T-helper 17 cell (primary cell): ENCODE measurements around the gene B4GALT1. TPM values are rescaled to one million over a fixed set of nuclear protein-coding genes. Genes with fewer than 3 reads are reported as not detected.

Source experiments
- ATAC-seq: fragments of 150-1000 bp; cut with Tn5 transposase; 2 replicates; pipeline ENCODE4 v1.10.0; 2021; ENCODE audit warnings: mild to moderate bottlenecking, moderate library complexity
- DNase-seq, 3 donors: peaks; one replicate each; pipeline versions ENCODE4 v3.0.0 to v3.0.0-alpha.2; 2020 to 2021
- H3K9me3 ChIP-seq: one replicate; pipeline ENCODE4 v1.7.0; 2013; ENCODE audit warnings: low read length, mild to moderate bottlenecking; ENCODE audit not compliant: control insufficient read depth, poor library complexity, severe bottlenecking
- H3K27ac Mint-ChIP-seq: one replicate; pipeline ENCODE4 v1.8.0; 2022; ENCODE audit warnings: mild to moderate bottlenecking, moderate library complexity, mixed read lengths
- H3K27me3 Mint-ChIP-seq: one replicate; pipeline ENCODE4 v1.8.0; 2022; ENCODE audit warnings: mixed read lengths
- H3K36me3 Mint-ChIP-seq: one replicate; pipeline ENCODE4 v1.8.0; 2022; ENCODE audit warnings: low read depth, mixed read lengths
- H3K4me1 Mint-ChIP-seq: one replicate; pipeline ENCODE4 v1.8.0; 2022; ENCODE audit warnings: mild to moderate bottlenecking, mixed read lengths
- H3K4me3 Mint-ChIP-seq: one replicate; pipeline ENCODE4 v1.8.0; 2022; ENCODE audit warnings: mild to moderate bottlenecking, moderate library complexity, mixed read lengths
- total RNA-seq, 4 donors: library from RNA in 2 of 4; stranded (reverse) in 2 of 4; gene quantifications; one replicate each; pipeline ENCODE4 v1.2.3 and lab custom pipeline; 2022 to 2026

Gene B4GALT1
- total RNA-seq, 2 donors from 2014 or later = 106 to 126 TPM

GRCh38 chr9:33125871-33126823, 41.0 kb downstream of the B4GALT1 start:
- H3K36me3 Mint-ChIP-seq = peaks cover 18% of the 10 kb centered on the region
- H3K4me1 Mint-ChIP-seq = peaks cover 52% of the 10 kb centered on the region
- ATAC-seq (peak; percentile 50), DNase-seq (no peak)
- H3K27me3 Mint-ChIP-seq = no peaks in the 10 kb centered on the region
- no peak overlapping the region for H3K4me3 Mint-ChIP-seq
- H3K27ac Mint-ChIP-seq = peak overlapping the region; percentile 34
- no peaks in the 10 kb centered on the region for H3K9me3 ChIP-seq

GRCh38 chr9:33125461-33125860, 41.7 kb downstream of the B4GALT1 start:
- no peak for DNase-seq
- Mint-ChIP-seq H3K27me3 (no peaks in the 10 kb centered on the region), H3K4me1 (peaks cover 54% of the 10 kb centered on the region), H3K4me3 (no peak overlapping the region), H3K36me3 (peaks cover 16% of the 10 kb centered on the region), H3K27ac (peak overlapping the region; percentile 81)
- H3K9me3 ChIP-seq = no peaks in the 10 kb centered on the region
- ATAC-seq = no peak

- peak overlapping the region; percentile 49 for H3K4me3 Mint-ChIP-seq
- peaks cover 15% of the 10 kb centered on the region for H3K36me3 Mint-ChIP-seq
- peak overlapping the region; percentile 81 for H3K27ac Mint-ChIP-seq
- H3K27me3 Mint-ChIP-seq = no peaks in the 10 kb centered on the region
- DNase-seq (no peak), ATAC-seq (peak; percentile 55)
- H3K4me1 Mint-ChIP-seq = peaks cover 56% of the 10 kb centered on the region
- H3K9me3 ChIP-seq = no peaks in the 10 kb centered on the region
Measured at GRCh38 chr9:33124751-33125381, 42.3 kb downstream of the B4GALT1 start.

- no peak for DNase-seq
- Mint-ChIP-seq H3K4me1 (peaks cover 48% of the 10 kb centered on the region), H3K4me3 (peak overlapping the region; percentile 36), H3K36me3 (peaks cover 9% of the 10 kb centered on the region), H3K27ac (peak overlapping the region; percentile 74), H3K27me3 (no peaks in the 10 kb centered on the region)
- H3K9me3 ChIP-seq = no peaks in the 10 kb centered on the region
- no peak for ATAC-seq
Measured at GRCh38 chr9:33124046-33124445, 43.1 kb downstream of the B4GALT1 start.

GRCh38 chr9:33123407-33124031, 43.6 kb downstream of the B4GALT1 start:
- H3K36me3 Mint-ChIP-seq = peaks cover 9% of the 10 kb centered on the region
- peak overlapping the region; percentile 74 for H3K27ac Mint-ChIP-seq
- no peak for DNase-seq
- no peaks in the 10 kb centered on the region for H3K27me3 Mint-ChIP-seq
- no peaks in the 10 kb centered on the region for H3K9me3 ChIP-seq
- H3K4me3 Mint-ChIP-seq = peak overlapping the region; percentile 36
- H3K4me1 Mint-ChIP-seq = peaks cover 48% of the 10 kb centered on the region
- ATAC-seq = no peak

GRCh38 chr9:33120620-33121019, 46.5 kb downstream of the B4GALT1 start:
- no peak for DNase-seq
- Mint-ChIP-seq H3K36me3 (peaks cover 2% of the 10 kb centered on the region), H3K27me3 (no peaks in the 10 kb centered on the region), H3K4me1 (peaks cover 43% of the 10 kb centered on the region), H3K27ac (peak overlapping the region; percentile 71), H3K4me3 (no peak overlapping the region)
- H3K9me3 ChIP-seq = no peaks in the 10 kb centered on the region
- ATAC-seq = no peak

- H3K27me3 Mint-ChIP-seq = no peaks in the 10 kb centered on the region
- peak; percentile 8 for ATAC-seq
- DNase-seq = no peak
- H3K9me3 ChIP-seq = no peaks in the 10 kb centered on the region
- peak overlapping the region; percentile 56 for H3K4me3 Mint-ChIP-seq
- H3K27ac Mint-ChIP-seq = peak overlapping the region; percentile 88
- peaks cover 31% of the 10 kb centered on the region for H3K4me1 Mint-ChIP-seq
- H3K36me3 Mint-ChIP-seq = peaks cover 6% of the 10 kb centered on the region
Measured at GRCh38 chr9:33117796-33118195, 49.3 kb downstream of the B4GALT1 start.

- Mint-ChIP-seq H3K27ac (peak overlapping the region; percentile 88), H3K27me3 (no peaks in the 10 kb centered on the region), H3K36me3 (peaks cover 6% of the 10 kb centered on the region), H3K4me3 (peak overlapping the region; percentile 19), H3K4me1 (peaks cover 31% of the 10 kb centered on the region)
- ATAC-seq = peak; percentile 37
- no peak for DNase-seq
- H3K9me3 ChIP-seq = no peaks in the 10 kb centered on the region
Measured at GRCh38 chr9:33117306-33117705, 49.8 kb downstream of the B4GALT1 start.

- DNase-seq (no peak), ATAC-seq (peak; percentile 9)
- peak overlapping the region; percentile 88 for H3K27ac Mint-ChIP-seq
- H3K9me3 ChIP-seq = no peaks in the 10 kb centered on the region
- H3K27me3 Mint-ChIP-seq = no peaks in the 10 kb centered on the region
- peaks cover 7% of the 10 kb centered on the region for H3K36me3 Mint-ChIP-seq
- peak overlapping the region; percentile 19 for H3K4me3 Mint-ChIP-seq
- H3K4me1 Mint-ChIP-seq = peaks cover 32% of the 10 kb centered on the region
Measured at GRCh38 chr9:33116860-33117259, 50.3 kb downstream of the B4GALT1 start.

GRCh38 chr9:33114746-33115145, 52.4 kb downstream of the B4GALT1 start:
- DNase-seq = no peak
- peak overlapping the region; percentile 71 for H3K4me3 Mint-ChIP-seq
- peaks cover 22% of the 10 kb centered on the region for H3K4me1 Mint-ChIP-seq
- H3K36me3 Mint-ChIP-seq = peaks cover 10% of the 10 kb centered on the region
- no peaks in the 10 kb centered on the region for H3K27me3 Mint-ChIP-seq
- peak overlapping the region; percentile 86 for H3K27ac Mint-ChIP-seq
- no peaks in the 10 kb centered on the region for H3K9me3 ChIP-seq
- no peak for ATAC-seq

- DNase-seq (no peak), ATAC-seq (no peak)
- H3K4me3 Mint-ChIP-seq = peak overlapping the region; percentile 47
- H3K4me1 Mint-ChIP-seq = peaks cover 23% of the 10 kb centered on the region
- H3K27ac Mint-ChIP-seq = peak overlapping the region; percentile 86
- H3K9me3 ChIP-seq = no peaks in the 10 kb centered on the region
- peaks cover 10% of the 10 kb centered on the region for H3K36me3 Mint-ChIP-seq
- no peaks in the 10 kb centered on the region for H3K27me3 Mint-ChIP-seq
Measured at GRCh38 chr9:33113799-33114547, 53.2 kb downstream of the B4GALT1 start.

- Mint-ChIP-seq H3K27me3 (no peaks in the 10 kb centered on the region), H3K4me3 (peak overlapping the region; percentile 47), H3K36me3 (peaks cover 10% of the 10 kb centered on the region), H3K27ac (peak overlapping the region; percentile 81), H3K4me1 (peaks cover 16% of the 10 kb centered on the region)
- H3K9me3 ChIP-seq = no peaks in the 10 kb centered on the region
- ATAC-seq = no peak
- no peak for DNase-seq
Measured at GRCh38 chr9:33112094-33112493, 55.0 kb downstream of the B4GALT1 start.
